ENCODE results near the gene EIF3M. TPM values are rescaled to one million over a fixed set of nuclear protein-coding genes. Genes with fewer than 3 reads are reported as not detected.

EIF3M gene
- polyA plus RNA-seq, 3 donors: 248 to 316 (median 315) TPM

DNA sequence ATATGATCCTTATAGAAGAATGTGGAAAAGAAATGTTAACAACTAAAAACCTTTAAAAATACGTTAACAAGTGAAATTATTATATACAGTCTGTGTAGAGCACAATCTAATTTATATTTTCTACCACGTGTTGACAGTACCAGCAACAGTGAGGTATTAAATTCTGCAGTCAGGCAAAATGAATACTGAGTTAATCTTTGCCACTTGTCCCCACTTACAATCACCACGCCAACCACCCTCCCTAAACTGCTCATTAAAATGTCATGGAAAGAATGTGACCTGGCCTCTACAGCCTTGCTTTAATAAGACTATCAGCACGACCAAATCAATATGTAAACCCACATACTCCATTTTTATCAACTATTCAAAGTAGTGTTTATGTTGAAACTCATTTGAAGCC lies 28.5 kb upstream of the EIF3M start:
- no peaks in the 10 kb centered on the region for H3K27me3 ChIP-seq (ENCODE audit: control insufficient read depth in 2 of 2, insufficient read depth in 2 of 2, low read length in 2 of 2)
- no peak overlapping the region for H3K27ac Mint-ChIP-seq
- DNase-seq: no peak
- no peaks in the 10 kb centered on the region for H3K36me3 Mint-ChIP-seq
- H3K4me1 Mint-ChIP-seq: peaks cover 6% of the 10 kb centered on the region
- TF ChIP-seq, protein P1, sequence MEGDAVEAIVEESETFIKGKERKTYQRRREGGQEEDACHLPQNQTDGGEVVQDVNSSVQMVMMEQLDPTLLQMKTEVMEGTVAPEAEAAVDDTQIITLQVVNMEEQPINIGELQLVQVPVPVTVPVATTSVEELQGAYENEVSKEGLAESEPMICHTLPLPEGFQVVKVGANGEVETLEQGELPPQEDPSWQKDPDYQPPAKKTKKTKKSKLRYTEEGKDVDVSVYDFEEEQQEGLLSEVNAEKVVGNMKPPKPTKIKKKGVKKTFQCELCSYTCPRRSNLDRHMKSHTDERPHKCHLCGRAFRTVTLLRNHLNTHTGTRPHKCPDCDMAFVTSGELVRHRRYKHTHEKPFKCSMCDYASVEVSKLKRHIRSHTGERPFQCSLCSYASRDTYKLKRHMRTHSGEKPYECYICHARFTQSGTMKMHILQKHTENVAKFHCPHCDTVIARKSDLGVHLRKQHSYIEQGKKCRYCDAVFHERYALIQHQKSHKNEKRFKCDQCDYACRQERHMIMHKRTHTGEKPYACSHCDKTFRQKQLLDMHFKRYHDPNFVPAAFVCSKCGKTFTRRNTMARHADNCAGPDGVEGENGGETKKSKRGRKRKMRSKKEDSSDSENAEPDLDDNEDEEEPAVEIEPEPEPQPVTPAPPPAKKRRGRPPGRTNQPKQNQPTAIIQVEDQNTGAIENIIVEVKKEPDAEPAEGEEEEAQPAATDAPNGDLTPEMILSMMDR (IDR thresholded peaks at IDR 0.05): no peak
- no peaks in the 10 kb centered on the region for H3K9me3 ChIP-seq (replicated peaks in 1 of 2; ENCODE audit: control insufficient read depth in 1 of 2, insufficient read depth in 1 of 2, low read length in 2 of 2)
- H4K20me1 ChIP-seq (ENCODE audit: insufficient read depth, low read length): no peaks in the 10 kb centered on the region
- peaks cover 0 to 4% (median 0%) of the 10 kb centered on the region in 7 donors for H3K9me3 Mint-ChIP-seq
- no peak overlapping the region for H3K4me3 ChIP-seq (replicated peaks in 1 of 3; ENCODE audit: low read depth in 2 of 3, low read length in 3 of 3)
- no peak overlapping the region for H3K4me3 Mint-ChIP-seq
- intact Hi-C loops (cut with micrococcal nuclease): no loop called here
- WGBS (ENCODE audit: insufficient coverage): no CpG with 5 or more reads among the region's 4 CpGs
- H3K79me2 ChIP-seq (ENCODE audit: insufficient read depth, low read length): no peaks in the 10 kb centered on the region
- H3K27me3 Mint-ChIP-seq (ENCODE audit: low read depth in 3 of 3): peaks cover 0 to 2% (median 0%) of the 10 kb centered on the region in 3 donors
- no peak overlapping the region for H3K9ac ChIP-seq (ENCODE audit: insufficient read depth, low read length, poor library complexity, severe bottlenecking)
- no peaks in the 10 kb centered on the region for H3K36me3 ChIP-seq (replicated peaks in 1 of 2; ENCODE audit: control insufficient read depth in 1 of 2, insufficient read depth in 2 of 2, low read length in 2 of 2)
- H3K4me2 ChIP-seq (replicated peaks; ENCODE audit: extremely low read depth, low read length, poor library complexity, severe bottlenecking): no peak overlapping the region
- H3K27ac ChIP-seq (ENCODE audit: low read depth in 1 of 2, low read length in 2 of 2): no peak overlapping the region
- no peak overlapping the region for H2AFZ ChIP-seq (ENCODE audit: insufficient read depth, low read depth, low read length, poor library complexity, severe bottlenecking)
- H3K4me1 ChIP-seq (ENCODE audit: control insufficient read depth in 1 of 2, insufficient read depth in 2 of 2, low read length in 2 of 2): peaks cover 4 to 6% of the 10 kb centered on the region in 2 donors

GRCh38 chr11:32555895-32556294 lies 27.7 kb upstream of the EIF3M start:
- no peaks in the 10 kb centered on the region for H3K36me3 ChIP-seq (replicated peaks in 1 of 2; ENCODE audit: control insufficient read depth in 1 of 2, insufficient read depth in 2 of 2, low read length in 2 of 2)
- Mint-ChIP-seq H3K36me3 (no peaks in the 10 kb centered on the region), H3K4me1 (peaks cover 3% of the 10 kb centered on the region), H3K9me3 (peaks cover 0 to 4% (median 0%) of the 10 kb centered on the region in 7 donors), H3K27ac (no peak overlapping the region), H3K27me3 (ENCODE audit: low read depth in 3 of 3) (peaks cover 0 to 2% (median 0%) of the 10 kb centered on the region in 3 donors), H3K4me3 (no peak overlapping the region)
- no peak overlapping the region for H3K4me2 ChIP-seq (replicated peaks; ENCODE audit: extremely low read depth, low read length, poor library complexity, severe bottlenecking)
- no peaks in the 10 kb centered on the region for H3K4me1 ChIP-seq (ENCODE audit: control insufficient read depth in 1 of 2, insufficient read depth in 2 of 2, low read length in 2 of 2)
- no peaks in the 10 kb centered on the region for H3K79me2 ChIP-seq (ENCODE audit: insufficient read depth, low read length)
- no peak overlapping the region for H2AFZ ChIP-seq (ENCODE audit: insufficient read depth, low read depth, low read length, poor library complexity, severe bottlenecking)
- DNase-seq: no peak
- H3K9ac ChIP-seq (ENCODE audit: insufficient read depth, low read length, poor library complexity, severe bottlenecking): no peak overlapping the region
- no peaks in the 10 kb centered on the region for H3K9me3 ChIP-seq (replicated peaks in 1 of 2; ENCODE audit: control insufficient read depth in 1 of 2, insufficient read depth in 1 of 2, low read length in 2 of 2)
- H3K27me3 ChIP-seq (ENCODE audit: control insufficient read depth in 2 of 2, insufficient read depth in 2 of 2, low read length in 2 of 2): no peaks in the 10 kb centered on the region
- H4K20me1 ChIP-seq (ENCODE audit: insufficient read depth, low read length): no peaks in the 10 kb centered on the region
- intact Hi-C loops (cut with micrococcal nuclease): no loop called here
- H3K27ac ChIP-seq (ENCODE audit: low read depth in 1 of 2, low read length in 2 of 2): no peak overlapping the region
- H3K4me3 ChIP-seq (replicated peaks in 1 of 3; ENCODE audit: low read depth in 2 of 3, low read length in 3 of 3): no peak overlapping the region
- WGBS (ENCODE audit: insufficient coverage): 100% methylated on average over 3 of the region's 7 CpGs
- TF ChIP-seq, protein P1 (IDR thresholded peaks at IDR 0.05): no peak

All from CD14-positive monocyte (primary cell).